Endothelial cell of umbilical vein (primary cell): ENCODE results near the gene TNFRSF21. TPM values are rescaled to one million over a fixed set of nuclear protein-coding genes. Genes with fewer than 3 reads are reported as not detected.
A peak's percentile ranks its signal among the peaks of the same experiment; 100 is the strongest.

Experiments
- BruUV-seq: library from RNA; stranded (reverse); fragments of 400-500 nt; replicated peaks from 2 replicates; lab custom pipeline; 2021; lab: Mats Ljungman, UMichigan
- CTCF ChIA-PET: fragments of 300-600, 350-600 bp; sonication (Branson Sonifier 250); formaldehyde crosslinking; loops from one replicate; lab custom pipeline; 2021; ENCODE audit warnings: antibody characterized with exemption, inconsistent platforms; lab: Charles Lee
- POLR2A ChIA-PET: fragments of 300-600, 350-600 bp; sonication (Branson Sonifier 250); formaldehyde crosslinking; loops from one replicate; lab custom pipeline; 2021; ENCODE audit warnings: antibody characterized with exemption, inconsistent platforms; lab: Charles Lee
- DNase-seq: peaks from one replicate; pipeline ENCODE4 v3.0.0-alpha.2; 2011; ENCODE audit warnings: low read depth, low spot score
- FAIRE-seq: peaks from 2 replicates; lab custom pipeline; 2011; peaks lifted over from hg19 to GRCh38; lab: Jason Lieb, UNC
- H2AFZ ChIP-seq: 2 replicates; pipeline ENCODE4 v1.6.0; 2012; ENCODE audit warnings: low read depth, low read length, control low read depth, inconsistent platforms
- H3K27ac ChIP-seq: 2 replicates; pipeline ENCODE4 v1.5.1; 2011; ENCODE audit warnings: low read depth, mild to moderate bottlenecking, control low read depth, low read length, moderate library complexity; ENCODE audit not compliant: insufficient read depth
- H3K27me3 ChIP-seq, 2 experiments: 2 replicates each; pipeline versions ENCODE4 v1.6.0 to v1.6.1; 2011; ENCODE audit warnings: low read length in 2 of 2, mixed read lengths in 1 of 2; ENCODE audit not compliant: control insufficient read depth in 2 of 2, insufficient read depth in 2 of 2
- H3K36me3 ChIP-seq, 2 experiments: 2 replicates in 1 of 2; 3 replicates in 1 of 2; pipeline ENCODE4 v1.5.1; 2011; ENCODE audit warnings: low read length in 2 of 2, mild to moderate bottlenecking in 1 of 2, moderate library complexity in 1 of 2; ENCODE audit not compliant: control insufficient read depth in 2 of 2, insufficient read depth in 2 of 2; ENCODE audit errors: extremely low read depth in 1 of 2
- H3K4me1 ChIP-seq: 3 replicates; pipeline ENCODE4 v1.5.1; 2011; ENCODE audit warnings: mild to moderate bottlenecking, low read length; ENCODE audit not compliant: control insufficient read depth, insufficient read depth; ENCODE audit errors: extremely low read depth
- H3K4me2 ChIP-seq: 2 replicates; pipeline ENCODE4 v1.6.1; 2011; ENCODE audit warnings: low read length, control low read depth, mixed read lengths; ENCODE audit not compliant: insufficient read depth
- H3K4me3 ChIP-seq, 3 experiments: fragments of 200-600 bp in 1 of 3; sonication (generic), shearing (Covaris generic) in 1 of 3; replicated peaks in 1 of 3; 2 replicates each; pipeline ENCODE4 v1.5.1; 2011 to 2016; ENCODE audit warnings: control low read depth in 3 of 3, low read length in 3 of 3, mild to moderate bottlenecking in 2 of 3, inconsistent platforms in 1 of 3, low read depth in 1 of 3, moderate library complexity in 1 of 3; ENCODE audit not compliant: insufficient read depth in 1 of 3
- H3K79me2 ChIP-seq: 2 replicates; pipeline ENCODE4 v1.6.0; 2012; ENCODE audit warnings: low read length, inconsistent platforms; ENCODE audit not compliant: control insufficient read depth, insufficient read depth
- H3K9ac ChIP-seq: replicated peaks from 2 replicates; pipeline ENCODE3; 2011; ENCODE audit warnings: low read length, control low read depth; ENCODE audit not compliant: insufficient read depth; ENCODE audit errors: extremely low read depth
- H3K9me1 ChIP-seq: replicated peaks from 3 replicates; pipeline ENCODE4 v1.6.0; 2011; ENCODE audit warnings: mild to moderate bottlenecking, low read length; ENCODE audit not compliant: control insufficient read depth, insufficient read depth; ENCODE audit errors: extremely low read depth
- H3K9me3 ChIP-seq: replicated peaks from 2 replicates; pipeline ENCODE4 v1.5.1; 2012; ENCODE audit warnings: low read length, inconsistent platforms; ENCODE audit not compliant: control insufficient read depth, insufficient read depth
- H4K20me1 ChIP-seq: replicated peaks from 2 replicates; pipeline ENCODE3; 2011; ENCODE audit warnings: mild to moderate bottlenecking, low read length; ENCODE audit not compliant: control insufficient read depth, insufficient read depth; ENCODE audit errors: extremely low read depth
- CTCF ChIP-seq, 2 donors: IDR thresholded peaks; 1 replicate in 1 of 2; 2 replicates in 1 of 2; pipeline ENCODE4 v1.5.1; 2011; ENCODE audit warnings: low read length in 2 of 2, mild to moderate bottlenecking in 2 of 2, moderate library complexity in 2 of 2, control low read depth in 1 of 2, inconsistent platforms in 1 of 2, low read depth in 1 of 2; ENCODE audit not compliant: insufficient read depth in 1 of 2; ENCODE audit errors: extremely low read depth in 1 of 2
- EZH2 ChIP-seq: IDR thresholded peaks from 2 replicates; pipeline ENCODE4 v1.6.1; 2012; ENCODE audit warnings: borderline replicate concordance, low read depth, mild to moderate bottlenecking, moderate library complexity, low read length, inconsistent platforms; ENCODE audit not compliant: severe bottlenecking
- FOS ChIP-seq: IDR thresholded peaks from 2 replicates; pipeline ENCODE4 v1.6.1; 2011; ENCODE audit warnings: mild to moderate bottlenecking, low read length, moderate library complexity, borderline replicate concordance; ENCODE audit not compliant: insufficient read depth
- GATA2 ChIP-seq: IDR thresholded peaks from 2 replicates; pipeline ENCODE4 v1.7.0; 2011; ENCODE audit warnings: low read depth, mild to moderate bottlenecking, moderate library complexity, mixed read lengths, low read length; ENCODE audit not compliant: insufficient read length, insufficient read depth
- JUN ChIP-seq: IDR thresholded peaks from 2 replicates; pipeline ENCODE4 v1.6.1; 2011; ENCODE audit warnings: borderline replicate concordance, low read depth; ENCODE audit not compliant: insufficient read length, insufficient read depth
- MAX ChIP-seq: IDR thresholded peaks from 2 replicates; pipeline ENCODE4 v1.6.1; 2011; ENCODE audit not compliant: insufficient read depth, insufficient read length
- MYC ChIP-seq: IDR thresholded peaks from one replicate; pipeline ENCODE4 v1.6.1; 2011; ENCODE audit warnings: mild to moderate bottlenecking, low read depth, low read length
- POLR2A ChIP-seq: IDR thresholded peaks from 2 replicates; pipeline ENCODE4 v1.6.1; 2012; ENCODE audit warnings: low read depth, mild to moderate bottlenecking, control low read depth, low read length
- POLR2AphosphoS5 ChIP-seq: IDR thresholded peaks from 2 replicates; pipeline ENCODE4 v1.6.1; 2012; ENCODE audit warnings: low read depth, mild to moderate bottlenecking, control low read depth, low read length, moderate library complexity; ENCODE audit not compliant: insufficient read depth
- dilution Hi-C: fragments of 300-500 bp; cut with MboI; formaldehyde crosslinking; loops from one replicate; pipeline ENCODE4 v1.15.0; 2019; ENCODE audit warnings: low sequenced_read_pairs; ENCODE audit not compliant: extremely low pct_ligation_motif_present
- intact Hi-C: fragments of 100-400 bp; cut with micrococcal nuclease; formaldehyde crosslinking; loops from one replicate; pipeline ENCODE4 v1.10.0; 2022
- polyA plus RNA-seq, 4 experiments: library from polyadenylated mRNA; depleted of rRNA in 3 of 4; stranded (reverse) in 3 of 4; unstranded in 1 of 4; fragments of >200 nt; gene quantifications; 2 replicates each; pipeline versions ENCODE4 v1.2.1 to v1.2.3, GENCODE V29; 2011 to 2012; ENCODE audit warnings: missing spikeins in 1 of 4
- total RNA-seq: library from RNA; stranded (reverse); gene quantifications from 2 replicates; pipeline ENCODE4 v1.2.3, GENCODE V29; 2021

Gene TNFRSF21
- total and polyA plus RNA-seq, 2 donors (not counting 3 experiments of a cell fraction or from before 2014, with no cell fraction given), result 26.0 to 40.6 TPM

DNA sequence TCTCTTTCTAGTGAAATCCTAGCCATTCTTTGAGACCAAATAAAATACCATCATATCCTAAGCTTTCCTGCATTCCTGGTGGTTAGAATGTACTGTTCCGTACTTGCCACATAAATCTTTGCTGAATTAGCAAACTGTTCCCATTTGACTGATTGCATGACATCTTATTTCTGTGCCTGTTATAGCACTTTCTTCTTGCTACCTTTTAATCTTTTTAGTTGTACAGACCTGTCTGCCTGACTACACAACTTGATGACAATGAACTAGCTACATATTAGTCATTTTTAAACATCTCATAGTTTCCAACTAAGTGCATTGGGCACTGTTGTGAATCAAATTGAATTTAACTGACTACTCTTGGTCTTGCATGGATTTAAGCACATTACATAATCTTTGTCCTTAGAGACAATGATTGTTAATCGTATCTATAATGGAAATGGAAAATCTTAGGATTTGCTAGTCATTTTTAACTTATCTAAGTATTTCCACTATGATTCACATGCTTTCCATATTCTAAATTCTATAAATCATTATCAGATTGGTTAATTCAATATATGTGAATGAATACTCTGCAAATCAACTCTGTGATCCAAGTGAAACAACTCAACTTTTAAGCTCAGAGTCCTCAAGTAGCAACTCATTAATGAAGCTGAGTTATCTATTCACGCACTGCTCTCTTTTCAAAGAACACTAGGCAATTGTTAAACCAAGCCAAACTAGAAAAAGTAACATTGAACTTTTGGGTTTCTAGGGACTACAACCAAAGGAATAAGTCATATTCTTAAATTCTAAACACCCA is 109.0 kb downstream of the TNFRSF21 start:
- H3K4me2 ChIP-seq, result no peak overlapping the region
- no peaks in the 10 kb centered on the region for H3K9me1 ChIP-seq
- no peak for DNase-seq
- H3K36me3 ChIP-seq, result no peaks in the 10 kb centered on the region
- no peak overlapping the region for H3K4me3 ChIP-seq
- intact Hi-C loops (no loop called here), dilution Hi-C loops (no loop called here)
- BruUV-seq, result no TSS peak
- no peak for TF ChIP-seq FOS
- TF ChIP-seq POLR2A, result no peak
- H3K79me2 ChIP-seq, result no peaks in the 10 kb centered on the region
- no peaks in the 10 kb centered on the region for H3K9me3 ChIP-seq
- FAIRE-seq, result no peak
- no peak overlapping the region for H3K9ac ChIP-seq
- H2AFZ ChIP-seq, result no peak overlapping the region
- H3K27me3 ChIP-seq, result peaks cover 0 to 1% of the 10 kb centered on the region in 2 experiments
- CTCF ChIA-PET, result no interaction called here
- no peaks in the 10 kb centered on the region for H4K20me1 ChIP-seq
- no peaks in the 10 kb centered on the region for H3K4me1 ChIP-seq
- POLR2A ChIA-PET, result no interaction called here
- no peak overlapping the region for H3K27ac ChIP-seq

- ChIA-PET POLR2A (interaction anchor here (0.6 kb wide), 1 partner anchor 91 kb away, joined by 3 read pairs; no protein-coding TSS in a partner anchor), CTCF (interaction anchor here (0.7 to 0.9 kb wide), 2 partner anchors 13 to 62 kb away, joined by 3 read pairs; no protein-coding TSS in a partner anchor)
- TF ChIP-seq MYC, result no peak
- TF ChIP-seq JUN, result no peak
- no peak for TF ChIP-seq MAX
- no peak for TF ChIP-seq POLR2AphosphoS5
- no peak for TF ChIP-seq CTCF (IDR thresholded peaks at IDR 0.05; ENCODE audit: extremely low read depth in 1 of 2, insufficient read depth in 1 of 2, low read depth in 1 of 2, low read length in 2 of 2)
- TF ChIP-seq POLR2A, result no peak
- TF ChIP-seq FOS, result no peak
- no peak for TF ChIP-seq EZH2
- no peak for TF ChIP-seq GATA2
- Histone ChIP-seq H3K79me2 (no peaks in the 10 kb centered on the region), H3K9ac (no peak overlapping the region), H4K20me1 (no peaks in the 10 kb centered on the region), H3K4me1 (no peaks in the 10 kb centered on the region), H3K4me2 (peak overlapping the region; percentile 47), H3K27me3 (peaks cover 0 to 1% of the 10 kb centered on the region in 2 experiments), H2AFZ (peak overlapping the region; percentile 75), H3K36me3 (no peaks in the 10 kb centered on the region), H3K27ac (no peak overlapping the region), H3K4me3 (no peak overlapping the region), H3K9me3 (no peaks in the 10 kb centered on the region), H3K9me1 (no peaks in the 10 kb centered on the region)
- dilution Hi-C loops (no loop called here), intact Hi-C loops (no loop called here)
- peak; percentile 14 for DNase-seq
- no peak for FAIRE-seq
- BruUV-seq, result no TSS peak
These were observed 111.7 kb downstream of the TNFRSF21 start for GRCh38 chr6:47197682-47198640.
